Immature natural killer cell (primary cell): ENCODE results near the gene MT1M. TPM values are rescaled to one million over a fixed set of nuclear protein-coding genes. Genes with fewer than 3 reads are reported as not detected.
"Not testable (repeated sequence)": the region's sequence is repeated elsewhere in the genome, so short reads cannot be mapped to it uniquely, and the experiment has no call there.

Experiments
- DNase-seq, 3 donors: peaks; one replicate each; pipeline ENCODE4 v3.0.0; 2022; ENCODE audit warnings: mixed read lengths in 1 of 3
- H3K27ac Mint-ChIP-seq, 6 donors: one replicate each; pipeline ENCODE4 v1.8.0; 2020; ENCODE audit warnings: mixed read lengths in 6 of 6, mild to moderate bottlenecking in 5 of 6, inconsistent platforms in 4 of 6, moderate library complexity in 3 of 6
- H3K27me3 Mint-ChIP-seq, 3 donors: one replicate each; pipeline ENCODE4 v1.8.0; 2020 to 2021; ENCODE audit warnings: low read depth in 3 of 3, mild to moderate bottlenecking in 3 of 3, mixed read lengths in 3 of 3, moderate library complexity in 3 of 3, inconsistent platforms in 1 of 3
- H3K36me3 Mint-ChIP-seq, 3 donors: one replicate each; pipeline ENCODE4 v1.8.0; 2020; ENCODE audit warnings: mixed read lengths in 3 of 3, inconsistent platforms in 2 of 3, mild to moderate bottlenecking in 2 of 3
- H3K4me1 Mint-ChIP-seq, 2 donors: one replicate each; pipeline ENCODE4 v1.8.0; 2020; ENCODE audit warnings: inconsistent platforms in 2 of 2, mild to moderate bottlenecking in 2 of 2, mixed read lengths in 2 of 2, moderate library complexity in 1 of 2
- H3K4me3 Mint-ChIP-seq, 5 donors: one replicate each; pipeline ENCODE4 v1.8.0; 2020; ENCODE audit warnings: mild to moderate bottlenecking in 5 of 5, mixed read lengths in 5 of 5, inconsistent platforms in 3 of 5, moderate library complexity in 3 of 5
- H3K9me3 Mint-ChIP-seq, 6 donors: one replicate each; pipeline ENCODE4 v1.8.0; 2020; ENCODE audit warnings: mild to moderate bottlenecking in 6 of 6, mixed read lengths in 6 of 6, inconsistent platforms in 4 of 6, moderate library complexity in 3 of 6
- polyA plus RNA-seq, 3 donors: library from polyadenylated mRNA; unstranded; fragments of 300-500 nt; fragmentation: Illumina TruSeq; gene quantifications; one replicate each; pipeline ENCODE4 v1.2.3, GENCODE V29; 2021

The MT1M gene
- polyA plus RNA-seq, result not detected

DNA sequence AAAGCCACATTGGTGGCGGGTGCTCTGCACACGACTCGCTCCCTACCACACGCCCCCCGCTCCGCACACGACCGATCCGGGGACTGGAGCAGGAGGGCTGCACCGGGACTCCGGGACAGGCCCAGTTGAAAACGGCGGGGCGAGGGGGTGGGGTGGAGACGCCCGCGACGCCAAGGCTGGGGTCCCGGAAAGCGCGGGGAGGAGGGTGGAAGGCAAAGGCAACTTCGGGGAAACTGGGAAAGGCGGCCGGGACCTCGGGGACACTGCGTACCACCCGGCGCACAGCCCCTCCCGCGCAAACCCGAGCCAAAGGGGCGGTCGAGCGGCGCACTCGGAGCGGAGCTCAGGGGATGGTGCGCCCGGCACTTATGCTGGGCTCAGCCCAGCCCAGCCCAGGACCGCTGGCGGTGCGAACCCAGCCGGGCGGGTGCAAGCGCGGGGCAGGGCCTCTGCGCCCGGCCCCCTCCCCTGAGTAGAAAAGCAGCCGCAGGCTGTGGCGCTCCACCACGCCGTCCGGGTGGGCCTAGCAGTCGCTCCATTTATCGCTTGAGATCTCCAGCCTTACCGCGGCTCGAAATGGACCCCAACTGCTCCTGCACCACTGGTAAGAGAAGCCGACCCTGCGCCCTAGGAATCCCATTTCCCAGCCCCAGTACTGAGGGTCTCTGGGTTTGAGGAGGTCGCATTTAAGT is at the start of gene MT1M:
Gene MT1M, plus strand, starts transcription at position 504 of the 692 bp plus-strand sequence. Its CDS starts 73 bp downstream, at position 577.
- Mint-ChIP-seq H3K36me3 (no peaks in the 10 kb centered on the region), H3K27ac (no peak within 1 kb of the TSS), H3K27me3 (peaks cover 16 to 25% (median 23%) of the 10 kb centered on the region in 3 donors), H3K4me1 (peaks cover 6 to 17% of the 10 kb centered on the region in 2 donors), H3K4me3 (peak within 1 kb of the TSS; percentile 24 to 79 (median 57)), H3K9me3 (no peaks in the 10 kb centered on the region)
- no peak for DNase-seq

DNA sequence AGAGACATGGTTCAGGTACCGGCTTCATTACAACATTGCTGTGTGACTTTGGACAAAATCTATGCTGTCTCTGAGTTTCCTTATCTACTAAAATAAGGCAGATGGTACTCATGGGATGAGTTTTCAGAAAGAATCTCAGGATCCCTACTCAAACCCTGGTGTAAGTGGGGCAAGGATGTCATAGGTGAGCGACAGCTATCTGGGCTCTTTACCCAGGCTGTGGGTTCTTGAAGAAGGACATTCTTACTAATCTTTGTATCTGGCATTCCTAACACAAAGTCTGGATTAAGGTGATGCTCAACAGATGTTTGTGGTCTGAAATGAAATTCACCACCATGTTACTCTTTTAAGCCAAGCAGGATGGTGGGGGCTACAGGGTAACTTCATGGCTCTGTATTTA is 49.5 kb upstream of the MT1M start:
- H3K9me3 Mint-ChIP-seq, DNase-seq, H3K4me1 Mint-ChIP-seq, H3K36me3 Mint-ChIP-seq, H3K4me3 Mint-ChIP-seq, H3K27ac Mint-ChIP-seq: not testable (repeated sequence)
- peaks cover 5 to 11% (median 9%) of the 10 kb centered on the region in 3 donors for H3K27me3 Mint-ChIP-seq

DNA sequence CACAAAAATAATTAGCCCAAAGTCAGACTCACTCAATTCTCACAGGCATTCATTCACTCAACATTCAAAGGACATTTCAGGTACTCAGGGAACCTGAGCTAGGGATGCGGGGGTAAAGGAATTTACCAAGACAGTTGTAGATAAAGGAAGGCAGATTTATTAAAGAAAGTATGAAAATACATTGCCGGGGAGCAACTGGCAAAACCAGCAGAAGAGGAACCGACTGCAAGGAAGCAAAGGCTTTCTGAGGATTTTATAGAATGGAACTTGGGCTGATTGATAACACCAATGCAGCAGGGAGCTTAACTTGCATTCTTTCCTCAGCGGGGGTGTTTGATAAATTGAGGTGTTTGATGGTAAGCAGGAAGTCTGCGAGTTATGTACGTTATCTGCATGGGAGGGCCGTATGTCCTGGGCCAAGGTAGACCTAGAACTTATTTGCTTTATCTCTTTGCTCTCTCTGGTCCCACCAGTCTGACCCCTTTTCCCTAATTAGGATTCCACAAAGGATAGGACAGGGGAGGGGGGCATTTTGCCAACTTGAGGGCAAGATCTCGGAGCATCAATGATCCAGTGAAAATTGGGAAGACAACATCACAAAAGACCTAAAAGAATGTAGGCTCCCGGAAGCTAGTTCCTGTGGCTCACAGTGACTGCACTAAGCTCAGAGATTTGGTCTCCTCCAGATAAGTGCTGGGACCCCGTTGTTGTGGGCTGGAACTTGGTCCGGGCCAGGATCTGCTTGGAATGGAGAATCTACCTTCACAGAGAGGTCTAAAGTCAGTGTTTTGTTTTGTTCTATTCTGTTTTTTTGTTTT is 48.9 kb upstream of the MT1M start:
- Mint-ChIP-seq H3K9me3 (no peaks in the 10 kb centered on the region), H3K27ac (no peak overlapping the region), H3K36me3 (no peaks in the 10 kb centered on the region), H3K4me1 (no peaks in the 10 kb centered on the region), H3K27me3 (peaks cover 4 to 14% (median 9%) of the 10 kb centered on the region in 3 donors), H3K4me3 (no peak overlapping the region)
- DNase-seq, result no peak

DNA sequence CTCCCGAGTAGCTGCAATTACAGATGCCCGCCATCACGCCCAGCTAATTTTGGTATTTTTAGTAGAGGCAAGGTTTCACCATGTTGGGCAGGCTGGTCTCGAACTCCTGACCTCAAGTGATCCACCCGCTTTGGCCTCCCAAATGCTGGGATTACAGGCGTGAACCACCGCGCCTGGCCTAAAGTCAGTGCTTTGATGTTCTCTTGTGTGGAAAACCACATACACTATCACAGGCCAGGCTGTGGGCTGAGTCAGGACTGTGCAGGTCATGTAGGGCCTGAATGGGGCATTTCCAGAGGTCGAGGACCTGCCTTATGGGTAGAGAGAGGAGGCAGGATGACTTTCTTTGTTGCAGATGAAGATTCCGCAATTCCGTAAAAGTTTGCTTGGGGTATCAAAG is 48.2 kb upstream of the MT1M start:
- no peak for DNase-seq
- Mint-ChIP-seq H3K27ac (no peak overlapping the region), H3K36me3 (no peaks in the 10 kb centered on the region), H3K4me1 (peaks cover 0 to 3% of the 10 kb centered on the region in 2 donors), H3K27me3 (peaks cover 3 to 17% (median 9%) of the 10 kb centered on the region in 3 donors), H3K4me3 (no peak overlapping the region), H3K9me3 (no peaks in the 10 kb centered on the region)

DNA sequence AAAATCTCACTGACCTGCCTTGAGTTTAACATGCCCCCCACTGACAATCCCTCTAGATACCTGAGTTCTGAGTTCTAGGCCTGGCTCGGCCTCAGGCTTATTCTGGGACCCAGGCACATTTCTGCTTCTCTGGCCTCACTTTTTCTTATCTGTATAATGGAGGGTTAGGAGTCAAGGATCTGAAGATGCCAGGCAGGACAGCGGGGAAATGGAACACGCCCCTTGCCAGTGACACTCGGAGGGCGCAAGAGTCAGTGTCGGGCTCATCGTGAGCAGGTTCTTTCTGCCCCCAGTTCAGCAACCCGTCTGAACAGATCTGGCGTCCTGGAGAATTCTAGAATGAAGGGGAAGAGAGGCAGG is 43.7 kb upstream of the MT1M start:
- H3K27me3 Mint-ChIP-seq, result peaks cover 6 to 25% (median 9%) of the 10 kb centered on the region in 3 donors
- peaks cover 0 to 3% of the 10 kb centered on the region in 2 donors for H3K4me1 Mint-ChIP-seq
- H3K9me3 Mint-ChIP-seq, result no peaks in the 10 kb centered on the region

DNA sequence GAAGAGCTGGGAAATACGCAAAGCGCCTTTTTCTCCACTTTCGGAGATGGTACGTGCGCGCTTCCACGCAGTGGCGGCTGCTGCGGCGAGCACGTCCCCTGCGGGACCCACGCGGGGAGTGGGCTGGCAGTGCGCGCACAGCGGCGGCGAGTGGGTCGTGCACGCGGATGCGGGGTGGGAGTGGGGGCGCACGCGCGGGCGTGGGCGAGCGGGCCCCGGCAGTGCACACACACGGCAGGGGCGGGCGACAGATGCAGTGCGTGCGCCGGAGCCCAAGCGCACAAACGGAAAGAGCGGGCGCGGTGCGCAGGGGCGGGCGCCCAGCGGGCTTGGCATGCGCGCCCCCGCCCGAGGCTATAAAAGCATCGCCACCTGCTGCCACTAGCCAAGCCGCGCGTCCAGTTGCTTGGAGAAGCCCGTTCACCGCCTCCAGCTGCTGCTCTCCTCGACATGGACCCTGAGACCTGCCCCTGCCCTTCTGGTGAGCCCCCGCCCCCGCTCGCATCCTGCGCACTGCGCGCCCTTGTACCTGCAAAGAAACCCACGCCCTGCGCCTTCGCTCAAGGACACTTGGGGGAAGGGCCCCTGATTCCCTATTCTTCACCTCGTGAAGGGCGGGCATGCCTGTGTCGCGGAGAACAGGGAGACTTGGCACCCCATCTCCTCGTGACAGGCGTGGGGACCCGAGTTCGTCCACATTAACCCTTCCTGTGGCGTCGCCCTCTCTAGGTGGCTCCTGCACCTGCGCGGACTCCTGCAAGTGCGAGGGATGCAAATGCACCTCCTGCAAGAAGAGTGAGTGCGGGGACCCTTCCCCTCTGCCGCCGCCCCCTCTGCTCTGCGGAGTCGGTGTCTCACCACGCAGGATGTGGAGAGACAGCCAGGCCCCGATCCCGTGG is 43.1 kb upstream of the MT1M start, which contains the start of gene MT3:
Gene MT3, plus strand, starts transcription at position 388 of the 899 bp plus-strand sequence. Its CDS starts 63 bp downstream, at position 451.
- Mint-ChIP-seq H3K9me3 (no peaks in the 10 kb centered on the region), H3K4me1 (peaks cover 0 to 3% of the 10 kb centered on the region in 2 donors), H3K27ac (no peak within 1 kb of the TSS), H3K36me3 (no peaks in the 10 kb centered on the region), H3K27me3 (peaks cover 6 to 25% (median 7%) of the 10 kb centered on the region in 3 donors), H3K4me3 (peak within 1 kb of the TSS in 4 of 5 donors; percentile 19 to 65 (median 52))
- no peak for DNase-seq

More for the DNA sequence above, 43.7 kb upstream of the MT1M start:
- DNase-seq, result no peak
- H3K36me3 Mint-ChIP-seq, result no peaks in the 10 kb centered on the region
- H3K4me3 Mint-ChIP-seq, result peak overlapping the region in 3 of 5 donors; percentile 41 to 65 (median 64)
- no peak overlapping the region for H3K27ac Mint-ChIP-seq

DNA sequence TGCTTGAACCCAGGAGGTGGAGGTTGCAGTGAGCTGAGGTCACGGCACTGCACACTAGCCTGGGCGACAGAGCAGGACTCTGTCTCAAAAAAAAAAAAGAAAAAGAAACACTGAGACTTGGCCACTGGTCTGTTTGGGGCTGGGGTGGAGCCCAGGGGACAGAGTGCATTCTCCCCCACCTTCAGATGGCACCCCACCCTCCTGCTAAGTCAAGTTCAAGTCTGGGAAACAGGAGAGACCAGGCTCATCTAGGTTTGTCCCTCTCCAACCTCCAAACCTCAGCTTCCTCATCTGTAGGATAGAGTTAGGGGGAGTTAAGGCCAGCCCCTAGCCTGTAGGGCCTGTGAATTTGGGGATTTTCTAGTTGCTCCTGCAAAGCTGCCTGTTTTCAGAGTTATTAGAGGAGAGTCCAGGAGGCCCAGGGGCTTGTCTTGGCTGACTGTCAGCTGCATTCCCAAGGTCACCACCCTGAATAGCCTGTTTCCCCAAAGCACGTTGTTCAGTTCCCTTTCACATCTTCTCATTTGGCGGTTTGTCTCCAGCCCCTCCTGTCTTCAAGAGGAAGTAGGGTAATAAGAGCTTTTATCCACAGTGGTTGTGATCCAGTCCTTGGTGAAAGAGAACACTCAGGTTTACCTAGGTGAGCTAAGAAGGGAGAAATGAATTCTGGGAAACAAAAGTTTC is 40.9 kb upstream of the MT1M start:
- no peak overlapping the region for H3K4me3 Mint-ChIP-seq
- H3K9me3 Mint-ChIP-seq, result no peaks in the 10 kb centered on the region
- H3K4me1 Mint-ChIP-seq, result peaks cover 0 to 3% of the 10 kb centered on the region in 2 donors
- no peak overlapping the region for H3K27ac Mint-ChIP-seq
- DNase-seq, result no peak
- H3K36me3 Mint-ChIP-seq, result no peaks in the 10 kb centered on the region
- peaks cover 2 to 22% (median 3%) of the 10 kb centered on the region in 3 donors for H3K27me3 Mint-ChIP-seq

DNA sequence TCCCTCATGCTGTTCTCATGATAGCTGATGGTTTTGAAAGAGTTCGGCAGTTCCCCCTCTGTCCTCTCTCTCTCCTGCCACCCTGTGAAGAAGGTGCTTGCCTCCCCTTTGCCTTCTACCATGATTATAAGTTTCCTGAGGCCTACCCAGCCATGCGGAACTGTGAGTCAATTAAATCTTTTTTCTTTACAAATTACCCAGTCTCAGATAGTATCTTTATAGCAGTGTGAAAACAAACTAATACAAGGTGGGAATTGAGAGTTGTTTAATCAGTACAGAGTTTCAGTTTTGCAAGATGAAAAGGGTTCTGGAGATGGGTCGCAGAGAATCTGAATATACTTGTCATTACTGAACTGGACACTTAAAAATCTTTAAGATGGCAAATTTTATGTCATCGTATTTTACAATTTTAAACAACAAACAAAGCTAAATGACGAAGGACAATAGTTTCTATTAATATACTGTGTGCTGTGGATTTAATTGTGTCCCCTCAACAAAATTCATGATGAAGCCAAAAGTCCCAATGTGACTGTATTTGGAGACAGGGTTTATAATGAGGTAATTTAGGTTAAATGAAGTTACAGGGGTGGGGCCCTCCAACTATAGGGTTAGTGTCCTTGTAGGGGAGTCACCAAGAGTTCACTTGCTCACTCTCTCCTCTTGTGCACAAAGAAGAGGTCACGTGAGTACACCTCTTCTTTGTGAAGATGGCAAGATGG is 38.7 kb upstream of the MT1M start:
- Mint-ChIP-seq H3K27ac (no peak overlapping the region), H3K9me3 (no peaks in the 10 kb centered on the region), H3K27me3 (peaks cover 2 to 16% (median 4%) of the 10 kb centered on the region in 3 donors), H3K36me3 (no peaks in the 10 kb centered on the region), H3K4me3 (no peak overlapping the region), H3K4me1 (peaks cover 0 to 2% of the 10 kb centered on the region in 2 donors)
- DNase-seq, result no peak

DNA sequence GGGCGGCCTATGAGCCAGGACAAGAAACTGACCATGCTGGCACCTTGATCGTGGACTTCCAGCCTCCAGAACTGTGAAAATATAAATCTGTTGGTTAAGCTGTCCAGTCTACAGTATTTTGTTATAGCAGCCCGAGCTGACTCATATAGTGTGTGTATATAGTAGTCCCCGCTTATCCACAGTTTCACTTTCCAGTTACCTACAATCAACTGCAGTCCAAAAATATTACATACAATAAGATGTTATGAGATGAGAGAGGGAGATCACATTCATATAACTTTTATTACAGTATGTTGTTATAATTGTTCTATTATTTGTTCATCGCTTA is 38.2 kb upstream of the MT1M start:
- Mint-ChIP-seq H3K4me1 (no peaks in the 10 kb centered on the region), H3K27ac (no peak overlapping the region), H3K27me3 (peaks cover 2 to 15% (median 4%) of the 10 kb centered on the region in 3 donors), H3K9me3 (no peaks in the 10 kb centered on the region), H3K36me3 (no peaks in the 10 kb centered on the region), H3K4me3 (no peak overlapping the region)
- no peak for DNase-seq

DNA sequence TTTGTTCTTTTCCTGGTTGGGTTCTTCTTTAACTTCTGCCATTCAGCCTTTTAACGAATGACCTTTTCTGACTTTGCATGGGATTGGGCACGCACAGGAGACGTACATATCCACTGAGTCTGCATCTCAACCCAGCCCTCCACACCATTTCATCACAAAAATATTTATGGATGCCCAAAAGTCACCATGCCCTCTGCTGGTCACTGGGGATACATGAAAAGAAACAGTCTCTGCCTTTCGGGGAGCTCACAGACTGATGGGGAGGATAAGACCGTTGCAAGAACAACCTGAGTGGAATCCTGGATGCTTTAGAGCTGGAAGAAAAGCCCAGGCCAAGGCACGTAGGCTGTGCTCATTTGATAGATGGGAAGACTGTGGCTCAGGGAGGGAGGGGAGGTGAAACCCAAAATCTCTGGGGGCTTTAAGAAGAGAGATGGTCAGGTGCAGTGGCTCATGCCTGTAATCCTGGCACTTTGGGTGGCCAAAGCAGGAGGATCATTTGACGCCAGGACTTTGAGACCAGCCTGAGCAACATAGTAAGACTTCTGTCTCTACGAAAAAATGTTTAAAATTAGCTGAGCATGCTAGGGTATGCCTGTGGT is 32.0 kb upstream of the MT1M start:
- no peak overlapping the region for H3K27ac Mint-ChIP-seq
- peaks cover 0 to 2% of the 10 kb centered on the region in 2 donors for H3K4me1 Mint-ChIP-seq
- peak; percentile 26 to 45 (median 28) for DNase-seq
- H3K27me3 Mint-ChIP-seq, result peaks cover 1 to 8% (median 4%) of the 10 kb centered on the region in 3 donors
- H3K4me3 Mint-ChIP-seq, result no peak overlapping the region
- H3K9me3 Mint-ChIP-seq, result no peaks in the 10 kb centered on the region
- no peaks in the 10 kb centered on the region for H3K36me3 Mint-ChIP-seq

DNA sequence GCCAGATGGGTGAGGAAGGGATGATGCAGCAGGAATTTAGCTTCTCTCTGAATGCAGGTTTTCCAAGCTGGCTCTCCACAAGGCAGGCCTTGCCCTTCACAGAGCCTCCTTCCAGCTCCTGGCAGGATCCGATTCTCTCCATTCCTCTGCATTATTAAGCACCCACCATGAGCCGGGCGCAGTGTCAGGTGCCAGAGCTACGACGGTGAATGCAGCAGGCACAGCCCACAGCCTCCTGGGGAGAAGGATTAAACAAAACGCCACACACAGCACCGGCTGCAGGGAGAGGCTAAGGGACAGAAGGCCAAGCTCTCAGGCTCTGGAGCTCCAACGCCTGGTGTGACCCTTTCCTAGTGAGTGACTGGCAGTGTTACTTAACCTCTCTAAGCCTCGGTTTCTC is 31.1 kb upstream of the MT1M start:
- DNase-seq, result no peak
- H3K27me3 Mint-ChIP-seq, result peaks cover 1 to 8% (median 4%) of the 10 kb centered on the region in 3 donors
- H3K4me1 Mint-ChIP-seq, result peaks cover 1 to 6% of the 10 kb centered on the region in 2 donors
- H3K27ac Mint-ChIP-seq, result no peak overlapping the region
- no peaks in the 10 kb centered on the region for H3K9me3 Mint-ChIP-seq
- no peak overlapping the region for H3K4me3 Mint-ChIP-seq
- no peaks in the 10 kb centered on the region for H3K36me3 Mint-ChIP-seq

DNA sequence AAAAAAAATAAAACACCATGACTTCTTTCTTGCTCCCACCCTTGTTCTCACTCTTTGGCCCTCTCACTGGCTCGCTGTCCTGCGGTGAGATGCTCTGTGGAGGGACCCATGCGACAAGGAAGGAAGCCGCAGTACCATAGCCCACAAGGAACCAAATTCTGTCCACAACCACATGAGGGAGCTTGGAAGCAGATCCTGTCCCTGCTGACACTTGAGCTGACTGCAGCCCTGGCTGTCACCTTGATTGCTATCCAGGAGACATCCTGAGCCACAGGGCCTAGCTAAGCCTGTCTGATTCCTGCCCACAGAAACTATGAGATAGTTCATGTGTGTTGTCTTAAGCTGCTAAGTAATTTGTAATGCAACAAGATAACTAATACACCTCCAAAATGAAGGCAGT is 28.9 kb upstream of the MT1M start:
- DNase-seq, result no peak

More for the DNA sequence above, 28.9 kb upstream of the MT1M start:
- Mint-ChIP-seq H3K27me3 (peaks cover 6 to 9% (median 8%) of the 10 kb centered on the region in 3 donors), H3K36me3 (no peaks in the 10 kb centered on the region), H3K9me3 (no peaks in the 10 kb centered on the region), H3K4me1 (peaks cover 22 to 26% of the 10 kb centered on the region in 2 donors), H3K4me3 (no peak overlapping the region), H3K27ac (peak overlapping the region in 1 of 6 donors; percentile 37)
